Keratinocyte (primary cell): ENCODE results near the gene CARD11. TPM values are rescaled to one million over a fixed set of nuclear protein-coding genes. Genes with fewer than 3 reads are reported as not detected.

Experiments
- DNase-seq: peaks from one replicate; pipeline ENCODE4 v3.0.0-alpha.2; 2011; ENCODE audit warnings: low read depth, missing footprints, low spot score
- FAIRE-seq: peaks from 2 replicates; lab custom pipeline; 2011; peaks lifted over from hg19 to GRCh38; lab: Jason Lieb, UNC
- H2AFZ ChIP-seq: 2 replicates; pipeline ENCODE4 v1.6.0; 2012; ENCODE audit warnings: low read length, control low read depth, inconsistent platforms; ENCODE audit not compliant: control insufficient read depth
- H3K27ac ChIP-seq: 2 replicates; pipeline ENCODE4 v1.5.1; 2011; ENCODE audit warnings: low read length; ENCODE audit not compliant: control insufficient read depth, insufficient read depth
- H3K27me3 ChIP-seq: 3 replicates; pipeline ENCODE4 v1.6.0; 2011; ENCODE audit warnings: low read length; ENCODE audit not compliant: control insufficient read depth, insufficient read depth; ENCODE audit errors: extremely low read depth
- H3K36me3 ChIP-seq, 2 experiments: 2 replicates in 1 of 2; 3 replicates in 1 of 2; pipeline ENCODE4 v1.5.1; 2011; ENCODE audit warnings: low read length in 2 of 2, mild to moderate bottlenecking in 1 of 2; ENCODE audit not compliant: control insufficient read depth in 2 of 2, insufficient read depth in 2 of 2; ENCODE audit errors: extremely low read depth in 1 of 2
- H3K4me1 ChIP-seq: 3 replicates; pipeline ENCODE4 v1.5.1; 2011; ENCODE audit warnings: low read length; ENCODE audit not compliant: control insufficient read depth, insufficient read depth; ENCODE audit errors: extremely low read depth
- H3K4me2 ChIP-seq: 3 replicates; pipeline ENCODE4 v1.6.0; 2011; ENCODE audit warnings: low read depth, low read length; ENCODE audit not compliant: control insufficient read depth, insufficient read depth; ENCODE audit errors: extremely low read depth
- H3K4me3 ChIP-seq, 3 experiments: fragments of 200-600 bp in 1 of 3; sonication (generic) in 1 of 3; 2 replicates in 2 of 3; 3 replicates in 1 of 3; pipeline ENCODE4 v1.5.1; 2011 to 2016; ENCODE audit warnings: low read length in 3 of 3, mild to moderate bottlenecking in 3 of 3, control low read depth in 2 of 3, inconsistent platforms in 1 of 3, low read depth in 1 of 3, mixed read lengths in 1 of 3, mixed run types in 1 of 3, moderate library complexity in 1 of 3; ENCODE audit not compliant: control insufficient read depth in 2 of 3, insufficient read depth in 2 of 3; ENCODE audit errors: extremely low read depth in 1 of 3
- H3K79me2 ChIP-seq: 2 replicates; pipeline ENCODE4 v1.6.0; 2012; ENCODE audit warnings: low read length; ENCODE audit not compliant: control insufficient read depth, insufficient read depth
- H3K9ac ChIP-seq: 3 replicates; pipeline ENCODE4 v1.6.0; 2011; ENCODE audit warnings: low read length; ENCODE audit not compliant: control insufficient read depth, insufficient read depth; ENCODE audit errors: extremely low read depth
- H3K9me1 ChIP-seq: 3 replicates; pipeline ENCODE4 v1.6.0; 2011; ENCODE audit warnings: low read length; ENCODE audit not compliant: control insufficient read depth, insufficient read depth; ENCODE audit errors: extremely low read depth
- H3K9me3 ChIP-seq: 2 replicates; pipeline ENCODE4 v1.5.1; 2012; ENCODE audit warnings: low read depth, low read length; ENCODE audit not compliant: control insufficient read depth
- H4K20me1 ChIP-seq: 3 replicates; pipeline ENCODE4 v1.6.0; 2011; ENCODE audit warnings: low read length; ENCODE audit not compliant: control insufficient read depth, insufficient read depth; ENCODE audit errors: extremely low read depth
- EZH2 ChIP-seq: IDR thresholded peaks from one replicate; pipeline ENCODE4 v1.6.1; 2012; ENCODE audit warnings: inconsistent platforms, mild to moderate bottlenecking, low read length, moderate library complexity
- dilution Hi-C: fragments of 300-500 bp; cut with MboI; formaldehyde crosslinking; loops from one replicate; pipeline ENCODE4 v1.7.0; 2020; ENCODE audit warnings: low sequenced_read_pairs; ENCODE audit not compliant: extremely low pct_ligation_motif_present
- polyA plus RNA-seq, 5 experiments: library from polyadenylated mRNA; depleted of rRNA in 3 of 5; stranded (reverse) in 3 of 5; stranded (forward) in 1 of 5; unstranded in 1 of 5; fragments of >200 nt; gene quantifications; 1 replicate in 1 of 5; 2 replicates in 3 of 5; 3 replicates in 1 of 5; pipeline versions ENCODE4 v1.2.1 to v1.2.3, GENCODE V29; 2011 to 2012; ENCODE audit warnings: missing spikeins in 2 of 5, low read depth in 1 of 5, low replicate concordance in 1 of 5
- TF ChIP-seq, protein P1 (sequence below), 3 experiments: IDR thresholded peaks in 1 of 3; conservative IDR thresholded peaks in 1 of 3; optimal IDR thresholded peaks in 1 of 3; 2 replicates in 2 of 3; 3 replicates in 1 of 3; pipeline versions ENCODE3 to v1.5.1; 2011; ENCODE audit warnings: low read length in 3 of 3, mild to moderate bottlenecking in 3 of 3, moderate library complexity in 2 of 3, control low read depth in 1 of 3, inconsistent platforms in 1 of 3; ENCODE audit not compliant: insufficient read depth in 2 of 3; ENCODE audit errors: extremely low read depth in 1 of 3

Gene CARD11
- polyA plus RNA-seq, 1 donor (not counting 4 experiments of a cell fraction or from before 2014, with no cell fraction given) = 4.3 TPM

DNA sequence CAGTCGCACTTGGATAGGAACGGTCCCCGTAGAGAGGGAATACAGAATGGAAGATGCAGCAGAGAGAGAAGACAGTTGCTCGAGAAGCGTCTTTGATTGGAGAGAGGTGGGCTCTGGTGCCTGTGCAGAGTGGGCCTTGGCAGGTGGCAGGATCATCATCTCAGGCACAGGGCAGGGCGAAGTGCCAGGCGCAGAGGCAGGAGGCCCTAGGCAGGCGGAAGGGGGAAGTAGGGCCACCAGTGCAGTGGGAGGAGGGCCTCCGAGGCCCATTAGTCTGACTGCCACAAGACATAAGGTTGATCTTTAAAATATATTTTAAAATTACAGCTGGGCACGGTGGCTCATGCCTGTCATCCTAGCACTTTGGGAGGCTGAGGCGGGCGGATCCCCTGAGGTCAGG is 10.1 kb downstream of the CARD11 start:
- dilution Hi-C loops = no loop called here
- no peak for TF ChIP-seq EZH2
- TF ChIP-seq, protein P1, sequence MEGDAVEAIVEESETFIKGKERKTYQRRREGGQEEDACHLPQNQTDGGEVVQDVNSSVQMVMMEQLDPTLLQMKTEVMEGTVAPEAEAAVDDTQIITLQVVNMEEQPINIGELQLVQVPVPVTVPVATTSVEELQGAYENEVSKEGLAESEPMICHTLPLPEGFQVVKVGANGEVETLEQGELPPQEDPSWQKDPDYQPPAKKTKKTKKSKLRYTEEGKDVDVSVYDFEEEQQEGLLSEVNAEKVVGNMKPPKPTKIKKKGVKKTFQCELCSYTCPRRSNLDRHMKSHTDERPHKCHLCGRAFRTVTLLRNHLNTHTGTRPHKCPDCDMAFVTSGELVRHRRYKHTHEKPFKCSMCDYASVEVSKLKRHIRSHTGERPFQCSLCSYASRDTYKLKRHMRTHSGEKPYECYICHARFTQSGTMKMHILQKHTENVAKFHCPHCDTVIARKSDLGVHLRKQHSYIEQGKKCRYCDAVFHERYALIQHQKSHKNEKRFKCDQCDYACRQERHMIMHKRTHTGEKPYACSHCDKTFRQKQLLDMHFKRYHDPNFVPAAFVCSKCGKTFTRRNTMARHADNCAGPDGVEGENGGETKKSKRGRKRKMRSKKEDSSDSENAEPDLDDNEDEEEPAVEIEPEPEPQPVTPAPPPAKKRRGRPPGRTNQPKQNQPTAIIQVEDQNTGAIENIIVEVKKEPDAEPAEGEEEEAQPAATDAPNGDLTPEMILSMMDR (optimal IDR thresholded peaks at IDR 0.05 in 1 of 3, IDR thresholded peaks at IDR 0.05 in 1 of 3, conservative IDR thresholded peaks at IDR 0.05 in 1 of 3; ENCODE audit: extremely low read depth in 1 of 3, insufficient read depth in 2 of 3, low read length in 3 of 3) = no peak
- Histone ChIP-seq H3K9me1 (no peaks in the 10 kb centered on the region), H3K36me3 (no peaks in the 10 kb centered on the region), H3K79me2 (no peaks in the 10 kb centered on the region), H4K20me1 (no peaks in the 10 kb centered on the region), H3K27me3 (no peaks in the 10 kb centered on the region), H3K4me2 (no peak overlapping the region), H3K9ac (no peak overlapping the region), H3K4me1 (no peaks in the 10 kb centered on the region), H3K4me3 (no peak overlapping the region), H3K9me3 (no peaks in the 10 kb centered on the region), H2AFZ (no peak overlapping the region), H3K27ac (no peak overlapping the region)
- FAIRE-seq = no peak
- DNase-seq = no peak

DNA sequence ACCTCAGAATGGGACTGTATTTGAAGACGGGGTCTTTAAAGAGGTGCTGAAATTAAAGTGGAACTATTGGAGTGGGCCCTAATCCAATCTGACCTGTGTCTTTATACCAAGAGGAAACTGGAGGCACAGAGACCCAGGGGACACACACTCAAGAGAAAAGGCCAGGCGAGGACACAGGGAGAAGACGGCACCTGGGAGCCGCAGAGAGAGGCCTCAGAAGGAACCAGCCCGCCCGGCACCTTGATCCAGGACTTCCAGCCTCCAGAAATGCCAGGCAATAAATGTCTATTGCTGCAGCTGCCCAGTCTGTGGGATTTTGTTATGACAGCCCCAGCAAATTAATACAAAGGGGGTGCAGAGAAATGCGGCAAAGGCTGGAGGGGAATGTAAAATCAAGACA is 10.5 kb downstream of the CARD11 start:
- Histone ChIP-seq H3K27ac (no peak overlapping the region), H3K9me3 (no peaks in the 10 kb centered on the region), H3K9ac (no peak overlapping the region), H3K27me3 (no peaks in the 10 kb centered on the region), H3K4me2 (no peak overlapping the region), H2AFZ (no peak overlapping the region), H3K79me2 (no peaks in the 10 kb centered on the region), H3K4me1 (peaks cover 3% of the 10 kb centered on the region), H4K20me1 (no peaks in the 10 kb centered on the region), H3K4me3 (no peak overlapping the region), H3K9me1 (no peaks in the 10 kb centered on the region), H3K36me3 (no peaks in the 10 kb centered on the region)
- no peak for DNase-seq
- no peak for FAIRE-seq
- no peak for TF ChIP-seq EZH2
- dilution Hi-C loops = no loop called here

DNA sequence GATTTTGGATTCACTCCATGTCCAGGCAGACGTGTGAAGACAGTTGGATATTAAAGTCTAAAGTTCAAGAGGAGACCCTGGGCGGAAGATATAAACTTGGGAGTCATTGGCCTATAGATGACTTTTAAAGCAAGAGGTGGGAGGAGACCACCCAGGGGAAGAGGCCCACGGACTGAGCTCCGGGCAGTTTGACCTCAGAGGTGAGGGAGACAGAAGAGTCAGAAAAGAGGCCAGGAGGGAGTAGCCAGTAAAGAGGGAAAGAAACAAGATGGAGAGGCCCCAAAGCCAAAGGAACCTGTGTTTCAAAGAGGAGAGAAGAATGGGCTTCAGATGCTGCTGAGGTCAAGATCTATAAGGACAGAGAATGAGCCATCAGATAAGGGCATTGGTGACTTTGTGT is 11.4 kb downstream of the CARD11 start:
- no peak overlapping the region for H3K9ac ChIP-seq
- peaks cover 11% of the 10 kb centered on the region for H3K4me1 ChIP-seq
- H3K4me3 ChIP-seq = no peak overlapping the region
- H3K36me3 ChIP-seq = no peaks in the 10 kb centered on the region
- no peak for FAIRE-seq
- dilution Hi-C loops = no loop called here
- H3K9me3 ChIP-seq = no peaks in the 10 kb centered on the region
- TF ChIP-seq, protein P1 (optimal IDR thresholded peaks at IDR 0.05 in 1 of 3, IDR thresholded peaks at IDR 0.05 in 1 of 3, conservative IDR thresholded peaks at IDR 0.05 in 1 of 3; ENCODE audit: extremely low read depth in 1 of 3, insufficient read depth in 2 of 3, low read length in 3 of 3) = no peak
- TF ChIP-seq EZH2 = no peak
- H2AFZ ChIP-seq = no peak overlapping the region
- no peaks in the 10 kb centered on the region for H3K79me2 ChIP-seq
- H3K27ac ChIP-seq = no peak overlapping the region
- no peaks in the 10 kb centered on the region for H3K27me3 ChIP-seq
- H3K4me2 ChIP-seq = no peak overlapping the region
- peaks cover 2% of the 10 kb centered on the region for H3K9me1 ChIP-seq
- no peak for DNase-seq
- H4K20me1 ChIP-seq = no peaks in the 10 kb centered on the region
